NCI-H226 (cell line): ENCODE data around the gene TCFL5.

Source experiments
- DNase-seq: peaks from one replicate; pipeline ENCODE4 v3.0.0-alpha.2; 2015

TCFL5 gene

DNA sequence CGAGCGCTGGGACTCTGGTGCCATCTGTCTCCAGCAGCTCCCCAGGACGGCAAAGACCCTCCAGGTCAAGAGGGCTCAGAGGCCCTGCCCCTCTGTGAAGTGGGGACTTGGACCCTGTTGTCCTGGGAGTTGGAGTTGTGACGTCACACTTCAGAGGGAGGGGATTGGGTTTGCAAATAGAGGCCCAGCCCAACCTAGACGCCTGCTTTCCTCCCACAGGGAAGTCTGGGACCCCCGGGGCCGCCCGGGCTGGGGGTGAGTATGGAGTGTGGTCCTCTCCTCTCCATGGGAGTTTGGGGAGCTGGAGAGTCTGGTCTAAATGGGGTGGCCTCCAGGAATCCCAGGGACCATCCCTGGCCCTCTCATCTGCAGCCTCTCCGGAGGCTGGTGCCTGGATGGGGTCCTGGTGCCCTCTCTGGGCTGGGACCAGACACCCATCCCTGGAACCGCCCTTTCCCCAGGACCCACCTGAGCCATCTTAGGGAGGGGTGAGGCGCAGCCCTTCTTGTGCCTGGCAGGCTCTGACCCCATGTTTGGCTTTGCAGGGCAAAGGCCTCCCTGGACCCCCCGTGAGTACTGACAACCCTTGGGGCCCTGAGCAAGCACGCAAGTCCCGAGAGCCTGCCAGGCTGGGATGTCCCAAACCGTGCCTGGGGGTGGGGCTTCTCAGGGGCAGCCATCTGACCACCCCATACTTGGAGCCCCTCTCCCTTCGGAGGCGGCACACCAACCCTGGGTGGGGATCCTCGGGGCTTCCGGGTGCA lies 40.5 kb downstream of the TCFL5 start:
- DNase-seq = no peak

DNA sequence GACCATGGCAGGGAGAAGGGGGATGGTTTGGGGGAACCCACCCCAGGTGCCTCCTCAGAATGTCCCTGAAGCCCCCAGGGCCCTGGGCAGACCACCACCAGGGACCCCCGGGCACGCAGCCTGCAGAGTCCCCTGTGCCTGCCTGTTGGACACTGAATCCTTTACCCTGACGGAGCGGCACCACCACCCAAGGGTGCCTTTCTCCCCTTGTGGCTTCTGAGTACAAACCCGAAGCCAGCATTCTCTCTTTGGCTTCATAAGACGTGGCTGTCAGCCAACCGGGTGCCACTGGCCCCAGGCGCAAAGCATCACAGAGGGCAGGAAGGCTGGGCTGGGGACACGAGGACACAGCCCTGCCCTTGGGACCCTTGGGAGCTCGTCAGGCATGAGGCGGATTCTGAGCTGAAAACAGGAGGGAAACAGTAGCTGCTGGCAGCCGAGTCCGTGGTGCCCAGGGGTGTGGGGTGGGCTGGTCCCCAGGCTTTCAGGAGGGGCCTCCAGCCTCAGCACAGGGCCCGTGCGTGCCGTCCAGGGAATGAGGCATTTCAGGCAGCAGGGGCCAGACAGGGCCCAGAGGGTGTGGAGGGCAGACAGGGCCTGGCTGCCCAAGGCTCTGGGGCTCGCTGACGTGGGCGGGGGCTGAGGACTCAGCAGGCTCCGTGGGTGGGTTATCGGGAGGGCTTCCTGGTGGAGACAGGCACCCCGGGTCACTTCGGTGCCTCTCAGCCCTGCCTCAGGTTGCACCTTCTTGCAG lies 41.2 kb downstream of the TCFL5 start:
- DNase-seq = no peak

DNA sequence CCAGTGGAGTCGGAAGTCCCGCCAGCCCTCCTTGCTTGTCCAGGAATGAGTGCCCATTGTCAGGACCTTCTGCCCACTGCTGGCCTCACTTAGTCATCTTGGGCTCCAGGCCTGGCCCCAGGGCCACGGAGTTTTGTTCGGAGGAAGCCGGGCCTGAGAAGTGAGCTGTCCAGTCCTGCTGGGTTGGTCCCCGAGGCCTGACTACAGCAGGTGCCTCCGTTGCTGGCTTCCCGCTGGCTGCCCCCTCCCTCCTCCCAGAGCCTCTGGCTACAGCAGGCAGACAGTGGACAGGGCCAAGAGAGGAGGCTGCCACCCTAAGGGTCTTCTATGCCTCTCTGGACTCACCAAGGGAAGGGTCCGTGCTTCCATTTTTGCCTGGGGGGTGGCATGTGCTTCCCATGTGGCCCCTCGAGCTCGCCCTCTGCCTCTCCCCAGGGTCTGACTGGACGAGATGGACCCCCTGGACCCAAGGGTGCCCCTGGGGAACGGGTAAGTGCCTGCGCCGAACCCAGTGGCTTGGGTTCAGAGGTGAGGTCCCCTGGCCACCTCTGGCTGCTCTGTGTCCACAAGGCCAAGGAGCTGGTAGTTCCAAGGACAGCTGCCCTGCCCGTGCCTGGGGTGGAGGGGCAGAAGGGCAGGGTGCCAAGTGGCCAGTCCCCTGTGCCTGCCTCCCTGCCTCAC lies 42.0 kb downstream of the TCFL5 start:
- peak; percentile 62 for DNase-seq

DNA sequence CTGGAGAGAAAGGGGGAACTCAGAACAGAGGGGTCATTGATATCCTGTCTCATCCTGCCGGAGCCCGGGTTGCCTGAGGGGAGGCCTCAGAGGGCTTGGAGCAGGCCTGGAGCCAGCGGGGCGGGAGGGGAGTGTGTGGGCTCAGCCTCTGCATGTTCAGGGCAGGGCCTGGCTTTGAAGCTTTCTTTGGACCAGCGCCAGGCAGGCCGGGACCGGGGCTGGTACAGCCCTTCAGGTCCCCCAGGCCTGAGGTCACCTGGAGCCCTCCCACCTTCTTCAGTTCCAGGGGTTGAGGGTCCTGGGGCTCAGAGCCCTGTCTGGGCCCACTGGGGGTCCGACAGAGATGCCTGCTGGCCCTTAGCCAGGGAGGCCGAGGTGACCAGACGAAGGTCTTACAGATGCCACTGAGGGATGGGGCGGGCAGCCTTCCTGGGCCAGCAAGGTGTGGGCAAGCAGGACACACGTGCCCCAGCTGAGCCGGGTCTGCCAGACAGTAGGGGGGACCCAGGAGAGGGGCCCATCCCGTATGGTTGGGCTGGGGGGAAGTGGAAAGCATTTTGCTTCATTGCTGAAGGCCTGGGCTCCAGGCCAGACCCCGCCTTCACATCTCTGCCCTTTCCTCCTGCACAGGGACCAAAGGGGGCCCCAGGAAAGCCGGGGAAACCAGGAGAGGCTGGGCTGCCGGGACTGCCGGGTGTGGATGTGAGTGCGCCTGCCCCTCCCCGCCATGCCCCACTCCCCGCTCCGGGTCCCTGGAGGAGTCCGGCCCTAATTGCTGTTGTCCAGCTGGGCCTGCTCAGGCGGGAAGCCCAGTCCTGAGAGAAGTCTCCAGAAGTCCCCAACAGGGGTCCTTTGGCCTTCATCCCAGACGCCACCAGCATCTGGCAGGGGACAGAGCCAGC lies 42.8 kb downstream of the TCFL5 start:
- peak; percentile 80 for DNase-seq

DNA sequence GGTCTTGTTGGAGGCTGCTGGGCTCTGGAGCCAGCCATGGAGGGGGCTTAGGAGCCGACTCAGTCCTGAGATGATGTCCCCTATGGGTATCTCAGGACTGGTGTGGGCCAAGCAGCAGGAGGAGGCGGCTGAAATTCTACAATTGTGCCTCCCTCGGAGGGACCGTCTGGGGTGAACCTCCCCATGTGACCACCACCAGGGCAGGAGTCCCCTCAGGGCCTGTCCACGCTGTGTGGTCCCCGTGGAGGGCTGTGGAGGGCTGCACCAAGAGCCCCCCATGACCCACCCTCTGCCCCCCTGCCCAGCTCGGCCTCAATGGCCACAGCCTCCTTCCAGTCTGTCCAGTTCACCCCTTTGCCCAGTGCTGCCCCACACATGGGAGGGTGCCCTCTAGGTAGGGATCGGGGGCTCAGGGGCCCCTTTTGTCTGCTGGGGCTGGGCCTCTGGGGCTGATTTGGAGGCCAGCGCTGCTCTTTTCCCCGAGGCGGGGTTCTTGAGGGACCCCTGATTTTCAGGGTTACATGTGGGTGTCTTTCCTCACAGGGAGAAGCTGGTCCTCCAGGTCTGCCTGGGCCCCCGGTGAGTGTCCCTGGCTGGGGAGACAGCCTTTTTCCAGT lies 43.5 kb downstream of the TCFL5 start:
- no peak for DNase-seq

DNA sequence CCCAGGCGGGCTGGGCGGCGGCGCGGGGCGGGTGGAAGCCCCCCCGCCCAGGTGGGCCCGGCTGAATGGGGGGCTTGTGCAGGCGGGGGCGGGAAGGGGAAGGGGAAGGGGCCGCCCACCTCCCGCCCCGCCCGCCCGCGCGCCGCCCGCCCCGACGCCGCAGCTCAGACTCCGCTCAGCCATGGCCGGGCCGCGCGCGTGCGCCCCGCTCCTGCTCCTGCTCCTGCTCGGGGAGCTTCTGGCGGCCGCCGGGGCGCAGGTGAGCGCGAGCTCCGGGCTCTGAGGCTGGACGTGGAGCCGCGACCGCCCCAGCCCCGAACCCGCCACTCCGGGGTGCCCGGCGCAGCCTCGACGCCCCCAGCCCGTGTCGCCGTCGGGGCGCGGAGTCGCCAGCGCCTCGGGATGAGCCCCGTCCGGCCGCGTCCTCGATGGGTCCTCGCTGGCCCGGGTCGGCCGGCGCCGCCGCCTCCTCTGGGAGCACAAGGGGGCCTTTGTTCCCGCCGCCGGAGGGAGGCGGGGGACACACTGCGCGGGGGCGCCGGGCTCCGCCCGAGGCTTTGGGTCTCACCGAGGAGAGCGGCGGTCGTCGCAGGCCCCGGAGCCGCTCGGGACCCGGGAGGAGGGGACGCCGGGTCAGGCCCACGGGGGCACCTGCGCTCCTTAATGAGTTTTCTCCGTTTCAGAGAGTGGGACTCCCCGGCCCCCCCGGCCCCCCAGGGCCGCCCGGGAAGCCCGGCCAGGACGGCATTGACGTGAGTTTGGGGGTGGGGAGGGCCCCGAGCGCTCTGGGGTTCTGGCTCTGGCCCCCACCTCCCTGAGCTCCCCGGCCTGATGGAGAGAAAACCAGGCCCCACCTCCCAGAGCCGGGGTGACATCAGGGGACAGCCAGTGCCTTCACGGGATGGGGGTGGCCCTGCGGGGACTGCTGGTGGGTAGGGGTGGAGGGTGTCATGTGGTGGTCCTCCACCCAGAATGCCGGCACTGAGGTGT lies 44.4 kb downstream of the TCFL5 start, which contains the start of gene COL9A3:
TSS of gene COL9A3 (plus strand) at position 167 of the 990 bp plus-strand sequence. CDS start at position 182, 15 bp downstream.
- DNase-seq = no peak

DNA sequence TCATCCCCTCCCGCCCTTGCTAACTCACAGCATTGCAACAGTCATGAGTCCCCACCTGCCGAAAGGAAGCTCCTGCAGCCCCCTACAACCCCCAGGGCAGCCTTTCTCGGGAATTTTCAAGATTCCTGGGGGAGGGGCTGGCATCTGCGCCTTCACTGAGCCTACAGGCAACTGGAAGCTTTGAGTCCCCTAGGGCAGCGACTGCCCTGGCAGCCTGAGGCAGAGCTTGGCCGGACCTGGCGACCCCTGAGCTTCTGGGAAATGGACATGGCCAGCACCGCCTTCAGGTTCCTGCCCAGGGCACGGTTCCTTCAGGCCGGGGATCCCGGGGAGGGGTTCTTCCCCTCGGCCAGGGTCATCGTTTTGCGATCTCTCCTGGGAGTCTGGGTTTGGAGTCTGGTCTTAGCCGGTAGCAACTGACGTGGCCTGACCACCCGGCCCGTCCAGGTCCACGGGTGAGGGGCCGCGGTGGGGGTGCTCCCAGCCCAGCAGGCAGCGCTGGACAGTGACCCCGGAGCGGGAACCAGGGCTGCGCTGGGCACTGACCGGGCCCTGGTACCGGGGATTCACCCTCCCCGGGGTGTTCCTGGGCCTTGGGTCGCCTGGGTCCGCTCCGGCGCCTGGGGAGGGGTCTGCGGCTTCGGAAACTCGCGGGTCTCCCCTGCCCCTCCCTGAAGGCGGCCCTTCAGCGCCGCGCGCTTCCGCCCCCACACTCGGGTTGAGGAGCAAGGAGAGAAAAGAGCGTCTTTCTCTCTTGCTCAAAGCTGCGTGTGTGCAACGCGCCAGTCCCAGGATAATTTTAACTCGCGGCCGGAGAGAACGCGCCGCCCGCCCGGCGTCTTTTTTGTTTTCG lies 45.4 kb downstream of the TCFL5 start:
- DNase-seq = no peak

DNA sequence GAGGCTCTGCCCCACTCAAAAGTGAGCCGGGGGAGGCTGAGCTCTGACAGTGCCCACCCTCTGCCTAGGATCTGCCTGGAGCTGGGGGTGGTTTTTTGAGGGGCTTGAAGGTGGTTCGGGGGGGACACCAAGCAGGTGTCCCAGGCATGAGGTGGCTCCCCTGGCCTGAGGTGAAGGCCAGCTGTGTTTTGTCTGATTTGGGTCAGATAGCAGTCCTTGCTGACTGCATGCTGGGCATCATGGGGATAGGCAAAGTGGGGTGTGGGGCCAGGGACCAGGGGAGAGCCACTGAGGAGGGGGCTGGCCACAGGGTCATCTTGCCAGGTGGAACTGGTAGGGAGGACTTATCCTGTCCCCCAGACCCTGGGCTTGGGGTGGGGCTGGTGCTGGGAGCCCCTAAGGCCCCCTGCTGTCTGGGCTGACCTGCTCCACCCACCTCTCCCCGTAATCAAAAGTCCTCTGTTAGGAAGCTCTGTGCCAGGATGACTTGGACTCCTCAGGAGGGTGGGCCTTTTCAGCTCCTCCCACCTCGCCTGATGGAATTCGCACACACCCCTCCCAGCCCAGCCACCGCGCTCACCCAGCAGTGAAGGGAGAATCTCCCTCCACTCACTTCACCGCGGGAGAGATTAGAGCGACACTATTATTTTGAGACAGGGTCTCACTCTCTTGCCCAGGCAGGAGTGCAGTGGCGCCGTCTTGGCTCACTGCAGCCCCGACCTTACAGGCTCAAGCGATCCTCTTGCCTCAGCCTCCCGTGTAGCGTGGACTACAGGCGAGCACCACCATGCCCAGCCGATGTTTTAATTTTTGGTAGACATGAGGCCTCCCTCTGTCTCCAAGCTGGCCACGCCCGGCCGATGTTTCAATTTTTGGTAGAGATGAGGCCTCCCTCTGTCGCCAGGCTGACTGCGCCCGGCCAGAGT lies 46.3 kb downstream of the TCFL5 start:
- DNase-seq = peak; percentile 78

DNA sequence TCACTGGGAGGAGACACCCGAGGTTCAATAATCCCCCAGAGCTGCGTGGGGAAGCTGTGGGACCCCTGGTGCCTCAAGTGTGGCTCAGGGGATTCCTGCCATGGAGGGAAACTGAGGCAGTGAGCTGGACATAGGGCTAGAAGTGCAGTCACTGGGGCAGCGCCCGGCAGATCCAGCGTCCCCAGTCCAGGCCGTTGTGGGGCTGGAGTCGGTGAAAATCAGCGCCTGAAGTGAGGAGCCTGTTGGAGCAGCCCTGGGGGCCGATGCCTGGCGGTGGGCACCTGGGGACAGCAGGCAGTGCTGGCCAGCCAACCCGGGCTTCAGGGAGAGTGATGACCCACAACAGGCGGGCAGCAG lies 46.9 kb downstream of the TCFL5 start:
- DNase-seq = no peak

DNA sequence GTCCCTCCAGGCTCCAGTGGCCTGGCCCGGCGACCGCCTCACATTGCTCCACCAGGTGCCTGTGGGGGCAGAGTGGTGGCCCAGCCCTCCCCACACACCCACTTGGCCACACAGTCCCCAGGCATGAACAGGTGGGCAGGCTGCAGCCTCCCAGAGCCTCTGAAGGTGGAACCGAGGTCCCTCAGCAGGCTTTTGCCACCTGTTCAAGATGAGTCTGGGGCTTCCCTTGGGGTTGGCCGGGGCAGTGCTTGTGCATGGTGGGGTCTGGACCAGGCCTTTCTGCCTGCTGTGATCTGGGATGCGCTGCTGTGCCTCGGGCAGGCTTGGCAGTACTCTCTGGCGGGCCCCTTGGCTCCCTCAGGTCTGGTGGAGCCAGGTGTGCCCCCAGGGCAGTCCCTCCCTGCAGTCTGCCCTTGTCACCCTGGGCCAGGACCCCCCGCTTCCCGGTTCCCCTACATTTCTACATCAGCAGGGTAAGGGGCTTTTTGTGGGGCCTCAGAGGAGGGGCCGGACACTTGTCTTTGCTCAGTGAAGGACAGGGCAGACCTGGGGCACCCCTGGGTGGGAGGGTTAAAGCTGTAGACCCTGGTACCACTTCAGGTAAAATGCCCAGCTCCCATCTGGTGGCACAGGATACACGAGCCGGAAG lies 47.4 kb downstream of the TCFL5 start:
- no peak for DNase-seq

DNA sequence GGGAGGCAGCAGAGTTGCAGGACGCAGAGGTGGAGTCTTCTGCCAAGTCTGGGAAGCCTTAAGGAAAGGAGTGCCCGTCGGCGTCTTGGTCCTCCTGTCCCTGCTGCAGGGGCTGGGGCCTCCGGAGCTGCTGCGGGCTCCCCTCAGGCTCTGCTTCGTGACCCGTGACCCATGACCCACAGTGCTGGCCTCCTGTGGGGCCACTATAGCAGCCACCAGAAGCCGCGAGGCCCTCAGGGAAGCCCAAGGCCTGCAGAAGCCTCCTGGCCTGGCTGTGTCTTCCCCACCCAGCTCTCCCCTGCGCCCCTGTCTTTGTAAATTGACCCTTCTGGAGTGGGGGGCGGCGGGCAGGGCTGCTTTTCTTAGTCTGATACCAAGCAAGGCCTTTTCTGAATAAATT lies 48.0 kb downstream of the TCFL5 start:
- no peak for DNase-seq

DNA sequence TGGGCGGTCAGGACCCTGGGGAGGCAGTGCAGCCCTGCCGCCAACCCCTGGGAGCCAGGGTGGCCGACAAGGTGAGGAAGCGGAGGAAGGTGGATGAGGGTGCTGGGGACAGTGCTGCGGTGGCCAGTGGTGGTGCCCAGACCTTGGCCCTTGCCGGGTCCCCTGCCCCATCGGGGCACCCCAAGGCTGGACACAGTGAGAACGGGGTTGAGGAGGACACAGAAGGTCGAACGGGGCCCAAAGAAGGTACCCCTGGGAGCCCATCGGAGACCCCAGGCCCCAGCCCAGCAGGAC lies 48.8 kb downstream of the TCFL5 start:
- no peak for DNase-seq

DNA sequence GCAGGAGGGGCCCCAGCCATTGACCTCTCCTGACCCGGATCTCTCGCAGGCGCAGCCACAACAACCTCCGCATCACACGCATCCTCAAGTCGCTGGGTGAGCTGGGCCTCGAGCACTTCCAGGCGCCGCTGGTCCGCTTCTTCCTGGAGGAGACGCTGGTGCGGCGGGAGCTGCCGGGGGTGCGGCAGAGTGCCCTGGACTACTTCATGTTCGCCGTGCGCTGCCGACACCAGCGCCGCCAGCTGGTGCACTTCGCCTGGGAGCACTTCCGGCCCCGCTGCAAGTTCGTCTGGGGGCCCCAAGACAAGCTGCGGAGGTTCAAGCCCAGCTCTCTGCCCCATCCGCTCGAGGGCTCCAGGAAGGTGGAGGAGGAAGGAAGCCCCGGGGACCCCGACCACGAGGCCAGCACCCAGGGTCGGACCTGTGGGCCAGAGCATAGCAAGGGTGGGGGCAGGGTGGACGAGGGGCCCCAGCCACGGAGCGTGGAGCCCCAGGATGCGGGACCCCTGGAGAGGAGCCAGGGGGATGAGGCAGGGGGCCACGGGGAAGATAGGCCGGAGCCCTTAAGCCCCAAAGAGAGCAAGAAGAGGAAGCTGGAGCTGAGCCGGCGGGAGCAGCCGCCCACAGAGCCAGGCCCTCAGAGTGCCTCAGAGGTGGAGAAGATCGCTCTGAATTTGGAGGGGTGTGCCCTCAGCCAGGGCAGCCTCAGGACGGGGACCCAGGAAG lies 49.3 kb downstream of the TCFL5 start:
- DNase-seq = no peak

DNA sequence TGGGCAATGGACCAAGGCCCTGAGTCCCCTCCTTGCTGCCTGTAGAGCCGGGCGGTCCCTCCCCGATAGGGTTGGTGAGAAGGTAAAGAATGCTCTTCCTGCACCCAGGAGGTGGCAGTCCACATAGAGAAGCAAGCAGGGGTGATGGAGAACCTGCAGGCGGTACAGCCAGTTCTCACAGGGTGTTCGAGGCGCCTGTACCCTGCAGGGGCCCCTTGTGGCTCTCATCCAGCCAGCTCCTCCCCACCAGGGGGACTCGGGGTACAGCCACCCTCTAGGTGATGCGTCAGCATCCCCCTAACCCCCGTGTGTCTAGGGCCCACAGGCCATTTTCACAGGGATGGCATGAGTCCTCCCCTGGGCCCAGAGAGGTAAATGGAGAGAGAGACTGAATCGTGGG lies 49.9 kb downstream of the TCFL5 start:
- DNase-seq = no peak

DNA sequence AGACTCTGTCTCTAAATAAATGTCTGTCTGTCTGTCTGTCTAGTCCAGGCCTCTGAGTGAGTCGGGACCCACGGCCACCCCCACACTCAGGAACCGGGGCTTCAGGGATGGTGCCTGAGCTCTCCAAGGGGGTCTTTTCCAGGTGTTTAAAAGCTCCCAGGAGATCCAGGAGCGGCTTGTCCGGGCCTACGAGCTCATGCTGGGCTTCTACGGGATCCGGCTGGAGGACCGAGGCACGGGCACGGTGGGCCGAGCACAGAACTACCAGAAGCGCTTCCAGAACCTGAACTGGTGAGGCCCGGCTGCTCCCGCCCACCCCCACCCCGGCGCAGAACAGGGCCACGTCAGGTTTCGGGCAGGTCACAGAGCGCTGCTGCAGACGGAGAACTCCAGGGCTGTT lies 50.3 kb downstream of the TCFL5 start:
- no peak for DNase-seq

DNA sequence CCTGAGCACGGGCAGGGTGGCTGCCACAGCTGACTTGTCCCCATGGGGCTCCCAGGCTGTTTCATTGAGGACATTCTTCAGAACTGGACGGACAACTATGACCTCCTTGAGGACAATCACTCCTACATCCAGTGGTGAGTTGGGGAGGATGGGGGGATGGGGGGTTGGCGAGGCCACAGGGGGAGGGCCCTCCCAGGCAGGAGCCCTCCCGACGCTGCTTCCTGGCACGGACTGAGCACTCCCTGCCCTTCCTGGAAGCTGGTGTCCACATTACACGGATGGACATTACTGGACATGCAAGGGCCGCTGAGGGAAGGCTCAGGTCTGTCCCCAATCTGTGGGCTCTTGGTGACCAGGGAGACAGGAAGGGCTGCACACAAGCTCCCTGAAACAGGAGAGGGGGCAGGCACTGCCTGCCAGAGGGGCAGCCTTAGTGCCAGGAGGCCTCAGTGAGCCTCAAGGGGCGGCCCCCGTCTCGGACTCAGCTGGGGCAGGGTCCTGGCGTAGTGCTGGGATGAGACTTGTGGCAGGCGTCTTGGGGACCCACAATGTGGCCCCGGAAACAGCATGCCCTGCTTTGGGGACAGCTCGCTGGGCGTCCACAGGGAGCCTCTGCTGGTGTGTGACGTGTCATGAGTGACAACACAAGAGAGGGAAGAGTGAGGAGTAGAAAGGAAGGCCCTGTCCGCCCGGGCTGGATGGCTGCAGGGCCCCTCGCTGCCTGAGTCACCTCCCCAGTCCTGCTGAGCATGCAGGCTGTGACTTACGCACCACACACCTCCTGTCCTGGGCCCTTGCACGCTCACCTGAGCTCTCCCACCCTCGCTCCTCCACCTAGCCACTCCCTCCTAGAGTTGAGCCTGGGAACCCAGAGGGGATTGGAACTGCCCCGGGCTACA lies 51.8 kb downstream of the TCFL5 start:
- no peak for DNase-seq
